NCI-H460 (cell line): ENCODE data around the gene EFNB1. TPM values are rescaled to one million over a fixed set of nuclear protein-coding genes. Genes with fewer than 3 reads are reported as not detected.

Experiments
- DNase-seq: peaks from one replicate; pipeline ENCODE4 v3.0.0-alpha.2; 2016; ENCODE audit warnings: low read depth; ENCODE audit errors: extremely low read depth
- total RNA-seq: library from RNA; depleted of rRNA; stranded (reverse); fragments of >200 nt; shearing (Covaris generic); gene quantifications from 2 replicates; pipeline ENCODE4 v1.2.3, GENCODE V29; 2014

The EFNB1 gene
- total RNA-seq, 1 experiment from 2014 or later, result 7.4 TPM

GRCh38 chrX:68826113-68826980, 2.5 kb upstream of the EFNB1 start:
- DNase-seq, result no peak

- no peak for DNase-seq
Measured at GRCh38 chrX:68827256-68827655, 1.6 kb upstream of the EFNB1 start.

- peak; percentile 73 for DNase-seq
Measured at GRCh38 chrX:68827848-68828624, 785 bp upstream of the EFNB1 start.

GRCh38 chrX:68829582-68830418, 979 bp downstream of the EFNB1 start:
- no peak for DNase-seq

GRCh38 chrX:68830419-68831404, 1.9 kb downstream of the EFNB1 start:
- DNase-seq, result no peak

GRCh38 chrX:68831405-68832100, 2.7 kb downstream of the EFNB1 start:
- no peak for DNase-seq

GRCh38 chrX:68832101-68832416, 3.2 kb downstream of the EFNB1 start:
- no peak for DNase-seq

- DNase-seq, result no peak
Measured at GRCh38 chrX:68832516-68833447, 4.0 kb downstream of the EFNB1 start.

- DNase-seq, result no peak
Measured at GRCh38 chrX:68833448-68833805, 4.6 kb downstream of the EFNB1 start.

GRCh38 chrX:68833855-68834331, 5.1 kb downstream of the EFNB1 start:
- no peak for DNase-seq

GRCh38 chrX:68834371-68835103, 5.7 kb downstream of the EFNB1 start:
- DNase-seq, result no peak

GRCh38 chrX:68835104-68835442, 6.3 kb downstream of the EFNB1 start:
- DNase-seq, result no peak

GRCh38 chrX:68835468-68835867, 6.6 kb downstream of the EFNB1 start:
- DNase-seq, result no peak

GRCh38 chrX:68837119-68837518, 8.3 kb downstream of the EFNB1 start:
- DNase-seq, result no peak

- no peak for DNase-seq
Measured at GRCh38 chrX:68838571-68838910, 9.7 kb downstream of the EFNB1 start.

GRCh38 chrX:68839771-68840170, 10.9 kb downstream of the EFNB1 start:
- DNase-seq, result no peak

- no peak for DNase-seq
Measured at GRCh38 chrX:68840256-68840655, 11.4 kb downstream of the EFNB1 start.
